ENCODE measurements around the gene SPHK1.

GRCh38 chr17:76368545-76368944, 15.9 kb upstream of the SPHK1 start:
- no peak for TF ChIP-seq CTCF (IDR thresholded peaks at IDR 0.05)
- TF ChIP-seq POLR2A (IDR thresholded peaks at IDR 0.05): no peak
